Hepatocyte (in vitro differentiated cells): ENCODE results near the gene RAMAC. TPM values are rescaled to one million over a fixed set of nuclear protein-coding genes. Genes with fewer than 3 reads are reported as not detected.

Experiments
- DNase-seq: peaks from one replicate; pipeline ENCODE4 v3.0.0-alpha.2; 2016; ENCODE audit warnings: low spot score
- H2AFZ ChIP-seq: fragments of 200-600 bp; sonication (generic); 2 replicates; pipeline ENCODE4 v1.6.0; 2016; ENCODE audit warnings: antibody characterized with exemption, mild to moderate bottlenecking
- H3K27ac ChIP-seq: fragments of 200-600 bp; sonication (generic); 2 replicates; pipeline ENCODE4 v1.5.1; 2016; ENCODE audit warnings: mild to moderate bottlenecking
- H3K27me3 ChIP-seq: fragments of 200-600 bp; sonication (generic); 2 replicates; pipeline ENCODE4 v1.6.1; 2016
- H3K36me3 ChIP-seq: fragments of 200-600 bp; sonication (generic); replicated peaks from 2 replicates; pipeline ENCODE4 v1.5.1; 2016; ENCODE audit warnings: low read depth; ENCODE audit not compliant: insufficient read depth
- H3K4me1 ChIP-seq: fragments of 200-600 bp; sonication (generic); 2 replicates; pipeline ENCODE4 v1.5.1; 2016; ENCODE audit warnings: mild to moderate bottlenecking, moderate library complexity; ENCODE audit not compliant: insufficient read depth
- H3K4me2 ChIP-seq: fragments of 200-600 bp; sonication (generic); 2 replicates; pipeline ENCODE4 v1.6.0; 2016
- H3K4me3 ChIP-seq: fragments of 200-600 bp; sonication (generic); 2 replicates; pipeline ENCODE4 v1.5.1; 2016; ENCODE audit warnings: mild to moderate bottlenecking
- H3K79me2 ChIP-seq: fragments of 200-600 bp; sonication (generic); 2 replicates; pipeline ENCODE4 v1.6.0; 2017; ENCODE audit warnings: mild to moderate bottlenecking
- H3K9me2 ChIP-seq: fragments of 200-600 bp; sonication (generic); replicated peaks from 2 replicates; pipeline ENCODE4 v1.6.0; 2017; ENCODE audit warnings: mild to moderate bottlenecking; ENCODE audit not compliant: insufficient read depth
- H3K9me3 ChIP-seq: fragments of 200-600 bp; sonication (generic); 2 replicates; pipeline ENCODE4 v1.5.1; 2016; ENCODE audit warnings: low read depth, mild to moderate bottlenecking
- H4K20me1 ChIP-seq: fragments of 200-600 bp; sonication (generic); 2 replicates; pipeline ENCODE4 v1.6.0; 2016; ENCODE audit warnings: mild to moderate bottlenecking; ENCODE audit not compliant: insufficient read depth, poor library complexity, severe bottlenecking
- EZH2 ChIP-seq: fragments of 200-600 bp; sonication (generic); IDR thresholded peaks from 2 replicates; pipeline ENCODE4 v1.6.1; 2016; ENCODE audit warnings: antibody characterized with exemption, mild to moderate bottlenecking, borderline replicate concordance
- EZH2phosphoT487 ChIP-seq: fragments of 200-600 bp; sonication (generic); IDR thresholded peaks from one replicate; pipeline ENCODE4 v1.6.1; 2018; ENCODE audit warnings: antibody characterized with exemption, mild to moderate bottlenecking, low read depth, moderate library complexity; ENCODE audit not compliant: unreplicated experiment, severe bottlenecking
- WGBS: methylation state at CpG from one replicate; pipeline ENCODE4 v1.1.6; 2016; ENCODE audit warnings: low lambda C conversion rate; ENCODE audit errors: missing lambda C conversion rate; 5-methylcytosine and 5-hydroxymethylcytosine counted together
- polyA plus RNA-seq: library from polyadenylated mRNA; unstranded; fragments of >200 nt; fragmentation: Nextera tagmentation; extraction: Ambion mirVana; gene quantifications from 2 replicates; pipeline ENCODE4 v1.2.1, GENCODE V29; 2016
- total RNA-seq: library from RNA; depleted of rRNA; stranded (reverse); fragments of >200 nt; gene quantifications from 2 replicates; pipeline ENCODE4 v1.2.3, GENCODE V29; 2014
- TF ChIP-seq, protein P1 (sequence below): fragments of 200-600 bp; sonication (generic); IDR thresholded peaks from 2 replicates; pipeline ENCODE4 v1.5.1; 2016; ENCODE audit warnings: antibody characterized with exemption, mild to moderate bottlenecking; ENCODE audit not compliant: poor library complexity

Gene RAMAC
- total and polyA plus RNA-seq, 2 experiments from 2014 or later, result 55.5 to 64.1 TPM

DNA sequence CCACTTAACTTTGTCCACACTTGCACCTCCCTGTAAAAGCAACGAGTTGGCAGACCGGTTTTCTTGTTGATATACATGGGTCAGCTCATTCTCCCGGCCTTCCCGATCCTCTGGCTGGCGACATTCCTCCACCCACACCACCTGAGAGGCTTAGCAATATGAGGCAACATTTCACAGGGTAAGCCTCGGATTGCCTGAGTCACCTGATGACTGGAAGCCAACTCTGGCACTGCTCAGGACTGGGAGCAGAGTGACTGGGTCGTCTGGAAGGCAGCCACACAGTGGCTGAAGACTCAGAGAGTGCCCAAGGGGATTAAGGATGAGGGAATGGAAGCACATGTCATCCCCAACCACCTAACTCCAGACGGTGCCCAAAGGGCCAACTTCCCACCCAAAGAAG lies 43.3 kb upstream of the RAMAC start:
- Histone ChIP-seq H3K4me2 (no peak overlapping the region), H3K9me2 (no peaks in the 10 kb centered on the region), H3K27ac (no peak overlapping the region), H2AFZ (no peak overlapping the region), H3K27me3 (no peaks in the 10 kb centered on the region), H3K4me3 (no peak overlapping the region), H3K36me3 (no peaks in the 10 kb centered on the region), H3K79me2 (no peaks in the 10 kb centered on the region), H3K4me1 (no peaks in the 10 kb centered on the region), H3K9me3 (no peaks in the 10 kb centered on the region), H4K20me1 (no peaks in the 10 kb centered on the region)
- WGBS, result 76% methylated on average over 8 of the region's 8 CpGs
- TF ChIP-seq, protein P1, sequence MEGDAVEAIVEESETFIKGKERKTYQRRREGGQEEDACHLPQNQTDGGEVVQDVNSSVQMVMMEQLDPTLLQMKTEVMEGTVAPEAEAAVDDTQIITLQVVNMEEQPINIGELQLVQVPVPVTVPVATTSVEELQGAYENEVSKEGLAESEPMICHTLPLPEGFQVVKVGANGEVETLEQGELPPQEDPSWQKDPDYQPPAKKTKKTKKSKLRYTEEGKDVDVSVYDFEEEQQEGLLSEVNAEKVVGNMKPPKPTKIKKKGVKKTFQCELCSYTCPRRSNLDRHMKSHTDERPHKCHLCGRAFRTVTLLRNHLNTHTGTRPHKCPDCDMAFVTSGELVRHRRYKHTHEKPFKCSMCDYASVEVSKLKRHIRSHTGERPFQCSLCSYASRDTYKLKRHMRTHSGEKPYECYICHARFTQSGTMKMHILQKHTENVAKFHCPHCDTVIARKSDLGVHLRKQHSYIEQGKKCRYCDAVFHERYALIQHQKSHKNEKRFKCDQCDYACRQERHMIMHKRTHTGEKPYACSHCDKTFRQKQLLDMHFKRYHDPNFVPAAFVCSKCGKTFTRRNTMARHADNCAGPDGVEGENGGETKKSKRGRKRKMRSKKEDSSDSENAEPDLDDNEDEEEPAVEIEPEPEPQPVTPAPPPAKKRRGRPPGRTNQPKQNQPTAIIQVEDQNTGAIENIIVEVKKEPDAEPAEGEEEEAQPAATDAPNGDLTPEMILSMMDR, result no peak
- no peak for TF ChIP-seq EZH2phosphoT487
- TF ChIP-seq EZH2, result no peak
- peak; percentile 28 for DNase-seq

DNA sequence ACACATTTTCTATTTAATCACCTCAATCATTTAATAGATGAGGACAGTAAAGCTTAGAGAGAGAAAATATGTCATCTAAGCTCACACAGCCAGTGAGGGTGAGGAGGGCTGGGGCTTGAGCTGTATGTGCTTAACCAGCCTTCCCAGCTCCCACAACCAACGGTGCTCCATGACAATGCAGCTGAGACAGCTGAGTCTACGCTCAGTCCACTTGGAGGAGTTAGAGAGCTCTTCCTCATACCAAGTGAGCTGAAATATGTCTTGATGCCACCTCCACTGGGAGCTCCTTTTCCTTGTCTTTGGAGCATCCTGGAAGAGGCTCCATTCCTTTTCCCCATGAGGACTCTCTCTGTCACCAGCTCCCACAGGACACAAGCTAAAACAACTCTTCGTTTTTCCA lies 42.8 kb upstream of the RAMAC start:
- H2AFZ ChIP-seq, result no peak overlapping the region
- H3K79me2 ChIP-seq, result no peaks in the 10 kb centered on the region
- no peaks in the 10 kb centered on the region for H3K36me3 ChIP-seq
- no peak overlapping the region for H3K4me3 ChIP-seq
- no peak for DNase-seq
- no peaks in the 10 kb centered on the region for H3K4me1 ChIP-seq
- no peak overlapping the region for H3K27ac ChIP-seq
- H4K20me1 ChIP-seq, result no peaks in the 10 kb centered on the region
- WGBS, result 79% methylated on average over 3 of the region's 3 CpGs
- H3K27me3 ChIP-seq, result no peaks in the 10 kb centered on the region
- H3K9me2 ChIP-seq, result no peaks in the 10 kb centered on the region
- no peak overlapping the region for H3K4me2 ChIP-seq
- TF ChIP-seq EZH2phosphoT487 (no peak), EZH2 (no peak)
- TF ChIP-seq, protein P1, result no peak
- H3K9me3 ChIP-seq, result no peaks in the 10 kb centered on the region

DNA sequence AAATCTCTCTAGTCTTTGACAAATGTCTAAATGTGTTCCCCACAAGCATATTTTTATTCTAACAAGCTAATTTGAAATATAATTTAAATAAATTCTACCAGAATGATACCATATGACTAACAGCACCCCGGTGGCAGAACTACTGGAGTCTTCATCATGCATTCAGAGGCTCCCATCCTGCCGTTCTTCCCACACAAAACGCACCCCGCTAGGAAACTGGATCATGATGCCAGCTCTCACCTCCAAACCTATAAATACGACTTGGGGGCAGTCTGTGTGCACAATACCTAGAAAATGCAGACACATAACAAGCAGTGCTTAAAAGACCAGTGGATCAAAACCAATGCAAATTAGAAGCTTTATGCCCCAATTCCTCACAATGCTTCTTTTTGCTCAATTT lies 42.0 kb upstream of the RAMAC start:
- Histone ChIP-seq H3K9me2 (no peaks in the 10 kb centered on the region), H3K4me3 (no peak overlapping the region), H3K4me2 (no peak overlapping the region), H3K27me3 (no peaks in the 10 kb centered on the region), H3K79me2 (no peaks in the 10 kb centered on the region), H2AFZ (no peak overlapping the region), H3K9me3 (no peaks in the 10 kb centered on the region), H3K4me1 (no peaks in the 10 kb centered on the region), H4K20me1 (no peaks in the 10 kb centered on the region), H3K36me3 (no peaks in the 10 kb centered on the region), H3K27ac (no peak overlapping the region)
- TF ChIP-seq, protein P1, result no peak
- no peak for TF ChIP-seq EZH2phosphoT487
- TF ChIP-seq EZH2, result no peak
- WGBS, result 86% methylated on average over 5 of the region's 5 CpGs
- DNase-seq, result no peak

DNA sequence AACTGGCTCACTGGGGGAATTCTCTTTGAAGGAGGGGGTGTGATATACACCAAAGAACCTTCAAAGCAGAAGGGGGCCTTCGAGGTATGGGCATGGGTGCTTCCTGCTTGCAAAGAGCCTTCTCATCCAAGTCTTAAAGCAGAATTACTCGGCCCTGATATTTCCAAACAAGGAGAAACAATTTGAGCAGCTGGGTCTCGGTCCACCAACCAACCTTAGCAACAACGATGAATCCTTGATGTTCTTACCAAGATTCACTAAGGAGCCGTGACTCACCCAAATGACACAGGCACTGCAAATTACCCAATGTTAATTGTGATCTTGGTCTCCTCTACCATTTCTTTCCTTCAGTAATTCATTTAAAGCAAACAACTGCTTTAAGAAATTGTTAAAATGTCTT lies 41.2 kb upstream of the RAMAC start:
- H3K27me3 ChIP-seq, result peaks cover 6% of the 10 kb centered on the region
- no peak overlapping the region for H3K4me2 ChIP-seq
- H3K4me1 ChIP-seq, result no peaks in the 10 kb centered on the region
- DNase-seq, result no peak
- no peak overlapping the region for H3K27ac ChIP-seq
- no peaks in the 10 kb centered on the region for H3K36me3 ChIP-seq
- H3K9me3 ChIP-seq, result no peaks in the 10 kb centered on the region
- no peak for TF ChIP-seq EZH2phosphoT487
- no peak for TF ChIP-seq EZH2
- H4K20me1 ChIP-seq, result no peaks in the 10 kb centered on the region
- 89% methylated on average over 5 of the region's 5 CpGs for WGBS
- no peaks in the 10 kb centered on the region for H3K9me2 ChIP-seq
- no peak overlapping the region for H2AFZ ChIP-seq
- no peaks in the 10 kb centered on the region for H3K79me2 ChIP-seq
- no peak overlapping the region for H3K4me3 ChIP-seq
